Right lobe of liver (tissue), 4 donors: ENCODE measurements around the gene SPATA3.

Experiments used
- POLR2A ChIP-seq: fragments of 450-650 bp; IDR thresholded peaks from one replicate; pipeline ENCODE4 v1.6.1; 2017; ENCODE audit warnings: antibody characterized with exemption, mild to moderate bottlenecking
- TF ChIP-seq, protein P1 (sequence below), 4 donors: fragments of 200-600 bp in 3 of 4; fragments of 450-650 bp in 1 of 4; IDR thresholded peaks; one replicate each; pipeline versions ENCODE4 v1.5.1 to v1.8.0; 2016 to 2022; ENCODE audit warnings: antibody characterized with exemption in 4 of 4, mild to moderate bottlenecking in 2 of 4
- donor health status: DM: no; HTN: no; CAD: no.
- donor health status: DM: no; HTN: no; CAD: no.
- donor health status: DM: no; HTN: yes; CAD: no.

DNA sequence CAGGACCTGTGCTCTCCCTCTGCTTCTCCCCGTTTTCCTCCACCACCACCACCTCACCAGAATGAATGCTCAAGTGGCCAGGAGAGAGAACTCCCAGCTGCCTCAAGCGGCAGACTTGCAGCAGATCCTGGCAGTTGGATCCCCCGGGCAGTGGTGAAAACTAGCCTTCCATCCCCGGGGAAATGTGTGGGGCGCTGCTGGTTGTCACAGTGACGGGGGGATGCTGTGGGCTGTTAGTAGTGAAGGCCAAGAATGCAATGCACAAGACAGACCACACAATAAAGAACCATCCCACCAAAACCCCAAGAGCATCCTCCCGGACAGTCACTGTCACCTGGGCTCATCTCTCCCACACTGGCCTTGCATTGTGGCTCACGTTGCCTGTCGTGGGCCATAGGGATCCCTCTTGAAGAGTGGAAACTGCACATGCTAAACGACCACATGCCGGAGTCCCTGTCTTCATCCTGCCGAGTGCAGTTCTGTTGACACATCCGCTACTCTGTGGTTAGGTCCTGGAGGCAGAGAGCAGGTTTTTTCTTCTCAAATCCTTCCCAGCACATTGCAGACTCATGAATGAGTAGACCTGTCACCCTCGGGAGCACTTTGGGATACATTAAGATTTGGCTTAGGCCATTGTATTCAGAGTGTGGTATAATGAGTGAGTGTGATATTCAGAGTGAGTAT is 13.5 kb downstream of the SPATA3 start:
- TF ChIP-seq, protein P1, sequence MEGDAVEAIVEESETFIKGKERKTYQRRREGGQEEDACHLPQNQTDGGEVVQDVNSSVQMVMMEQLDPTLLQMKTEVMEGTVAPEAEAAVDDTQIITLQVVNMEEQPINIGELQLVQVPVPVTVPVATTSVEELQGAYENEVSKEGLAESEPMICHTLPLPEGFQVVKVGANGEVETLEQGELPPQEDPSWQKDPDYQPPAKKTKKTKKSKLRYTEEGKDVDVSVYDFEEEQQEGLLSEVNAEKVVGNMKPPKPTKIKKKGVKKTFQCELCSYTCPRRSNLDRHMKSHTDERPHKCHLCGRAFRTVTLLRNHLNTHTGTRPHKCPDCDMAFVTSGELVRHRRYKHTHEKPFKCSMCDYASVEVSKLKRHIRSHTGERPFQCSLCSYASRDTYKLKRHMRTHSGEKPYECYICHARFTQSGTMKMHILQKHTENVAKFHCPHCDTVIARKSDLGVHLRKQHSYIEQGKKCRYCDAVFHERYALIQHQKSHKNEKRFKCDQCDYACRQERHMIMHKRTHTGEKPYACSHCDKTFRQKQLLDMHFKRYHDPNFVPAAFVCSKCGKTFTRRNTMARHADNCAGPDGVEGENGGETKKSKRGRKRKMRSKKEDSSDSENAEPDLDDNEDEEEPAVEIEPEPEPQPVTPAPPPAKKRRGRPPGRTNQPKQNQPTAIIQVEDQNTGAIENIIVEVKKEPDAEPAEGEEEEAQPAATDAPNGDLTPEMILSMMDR (IDR thresholded peaks at IDR 0.05), result no peak
- TF ChIP-seq POLR2A, result no peak
